Liver (tissue), 3 donors: Measurements from ENCODE around the gene KANK4.

Experiments used
- CTCF ChIP-seq: fragments of 150-350 bp; IDR thresholded peaks from 2 replicates; pipeline ENCODE4 v1.5.1; 2017; ENCODE audit warnings: improper control_type of control experiment, low read depth, low read length; ENCODE audit not compliant: missing input control
- RAD21 ChIP-seq, 2 donors: IDR thresholded peaks; 2 replicates each; pipeline ENCODE4 v1.6.1; 2016; ENCODE audit warnings: antibody characterized with exemption in 2 of 2, mild to moderate bottlenecking in 2 of 2
- SP1 ChIP-seq: IDR thresholded peaks from 2 replicates; pipeline ENCODE4 v1.6.1; 2018; ENCODE audit warnings: antibody characterized with exemption, mild to moderate bottlenecking
- TAF1 ChIP-seq: conservative IDR thresholded peaks from 2 replicates; pipeline ENCODE4 v1.6.1; 2016; ENCODE audit warnings: antibody characterized with exemption, mild to moderate bottlenecking
- TF ChIP-seq, protein P1 (sequence below): IDR thresholded peaks from 2 replicates; pipeline ENCODE4 v1.6.1; 2016; ENCODE audit warnings: antibody characterized with exemption, mild to moderate bottlenecking
- donor health status: healthy.
- donor health status: healthy.

- TF ChIP-seq CTCF (no peak), RAD21 (IDR thresholded peaks at IDR 0.05) (no peak), SP1 (no peak), TAF1 (no peak)
- TF ChIP-seq, protein P1, sequence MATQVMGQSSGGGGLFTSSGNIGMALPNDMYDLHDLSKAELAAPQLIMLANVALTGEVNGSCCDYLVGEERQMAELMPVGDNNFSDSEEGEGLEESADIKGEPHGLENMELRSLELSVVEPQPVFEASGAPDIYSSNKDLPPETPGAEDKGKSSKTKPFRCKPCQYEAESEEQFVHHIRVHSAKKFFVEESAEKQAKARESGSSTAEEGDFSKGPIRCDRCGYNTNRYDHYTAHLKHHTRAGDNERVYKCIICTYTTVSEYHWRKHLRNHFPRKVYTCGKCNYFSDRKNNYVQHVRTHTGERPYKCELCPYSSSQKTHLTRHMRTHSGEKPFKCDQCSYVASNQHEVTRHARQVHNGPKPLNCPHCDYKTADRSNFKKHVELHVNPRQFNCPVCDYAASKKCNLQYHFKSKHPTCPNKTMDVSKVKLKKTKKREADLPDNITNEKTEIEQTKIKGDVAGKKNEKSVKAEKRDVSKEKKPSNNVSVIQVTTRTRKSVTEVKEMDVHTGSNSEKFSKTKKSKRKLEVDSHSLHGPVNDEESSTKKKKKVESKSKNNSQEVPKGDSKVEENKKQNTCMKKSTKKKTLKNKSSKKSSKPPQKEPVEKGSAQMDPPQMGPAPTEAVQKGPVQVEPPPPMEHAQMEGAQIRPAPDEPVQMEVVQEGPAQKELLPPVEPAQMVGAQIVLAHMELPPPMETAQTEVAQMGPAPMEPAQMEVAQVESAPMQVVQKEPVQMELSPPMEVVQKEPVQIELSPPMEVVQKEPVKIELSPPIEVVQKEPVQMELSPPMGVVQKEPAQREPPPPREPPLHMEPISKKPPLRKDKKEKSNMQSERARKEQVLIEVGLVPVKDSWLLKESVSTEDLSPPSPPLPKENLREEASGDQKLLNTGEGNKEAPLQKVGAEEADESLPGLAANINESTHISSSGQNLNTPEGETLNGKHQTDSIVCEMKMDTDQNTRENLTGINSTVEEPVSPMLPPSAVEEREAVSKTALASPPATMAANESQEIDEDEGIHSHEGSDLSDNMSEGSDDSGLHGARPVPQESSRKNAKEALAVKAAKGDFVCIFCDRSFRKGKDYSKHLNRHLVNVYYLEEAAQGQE: no peak
These were observed 27.7 kb upstream of the KANK4 start for GRCh38 chr1:62346886-62347285.
